BE2C (cell line): ENCODE results near the gene SGF29.

Source experiments
- DNase-seq: peaks from one replicate; pipeline ENCODE4 v3.0.0-alpha.2; 2020
- H3K27me3 ChIP-seq: fragments of 250-450 bp; sonication (Bioruptor Pico); 2 replicates; pipeline ENCODE4 v1.5.1; 2020; ENCODE audit warnings: mild to moderate bottlenecking
- H3K36me3 ChIP-seq: fragments of 250-450 bp; sonication (Bioruptor Pico); 2 replicates; pipeline ENCODE4 v1.5.1; 2020; ENCODE audit warnings: mild to moderate bottlenecking
- H3K4me1 ChIP-seq: fragments of 250-450 bp; sonication (Bioruptor Pico); 2 replicates; pipeline ENCODE4 v1.5.1; 2020
- H3K4me3 ChIP-seq: 2 replicates; pipeline ENCODE4 v1.5.1; 2011; ENCODE audit warnings: low read depth, low read length
- H3K9me3 ChIP-seq: fragments of 250-450 bp; sonication (Bioruptor Pico); 2 replicates; pipeline ENCODE4 v1.5.1; 2020
- TF ChIP-seq, protein P1 (sequence below): IDR thresholded peaks from 2 replicates; pipeline ENCODE4 v1.5.1; 2012; ENCODE audit warnings: mild to moderate bottlenecking, low read depth, low read length

SGF29 gene

DNA sequence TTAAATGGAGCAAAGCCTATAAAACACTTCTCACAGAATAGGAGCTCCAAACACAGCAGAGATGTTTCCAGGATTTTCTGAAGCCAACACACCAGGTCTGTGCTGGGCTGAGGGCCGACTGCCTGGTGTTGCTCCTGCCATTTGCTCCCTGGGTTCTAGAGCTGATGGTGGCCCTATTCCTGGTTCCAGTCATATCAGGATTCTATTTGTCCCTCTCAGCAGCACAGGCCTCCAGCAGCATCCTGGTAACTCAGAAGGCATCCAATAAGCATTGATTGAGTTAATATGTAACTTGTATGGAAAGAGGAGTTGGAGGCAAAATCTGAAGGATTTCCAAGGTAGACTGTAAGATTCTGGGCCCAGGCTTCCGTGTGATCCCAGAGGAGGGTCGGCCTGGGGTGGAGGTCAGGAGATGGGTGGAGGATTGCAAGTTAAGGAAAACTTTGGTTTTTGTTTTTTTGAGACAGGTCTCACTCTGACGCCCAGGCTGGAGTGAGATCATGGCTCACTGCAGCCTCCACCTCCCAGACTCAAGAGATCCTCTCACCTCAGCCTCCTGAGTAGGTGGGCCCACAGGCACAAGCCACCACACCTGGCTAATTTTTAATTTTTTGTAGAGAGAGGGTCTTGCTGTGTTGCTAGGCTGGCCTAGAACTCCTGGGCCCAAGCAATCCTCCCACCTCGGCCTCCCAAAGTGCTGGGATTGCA, 20.6 kb upstream of the SGF29 start:
- Histone ChIP-seq H3K4me3 (no peak overlapping the region), H3K36me3 (no peaks in the 10 kb centered on the region), H3K27me3 (no peaks in the 10 kb centered on the region), H3K4me1 (no peaks in the 10 kb centered on the region), H3K9me3 (no peaks in the 10 kb centered on the region)
- DNase-seq: no peak
- TF ChIP-seq, protein P1, sequence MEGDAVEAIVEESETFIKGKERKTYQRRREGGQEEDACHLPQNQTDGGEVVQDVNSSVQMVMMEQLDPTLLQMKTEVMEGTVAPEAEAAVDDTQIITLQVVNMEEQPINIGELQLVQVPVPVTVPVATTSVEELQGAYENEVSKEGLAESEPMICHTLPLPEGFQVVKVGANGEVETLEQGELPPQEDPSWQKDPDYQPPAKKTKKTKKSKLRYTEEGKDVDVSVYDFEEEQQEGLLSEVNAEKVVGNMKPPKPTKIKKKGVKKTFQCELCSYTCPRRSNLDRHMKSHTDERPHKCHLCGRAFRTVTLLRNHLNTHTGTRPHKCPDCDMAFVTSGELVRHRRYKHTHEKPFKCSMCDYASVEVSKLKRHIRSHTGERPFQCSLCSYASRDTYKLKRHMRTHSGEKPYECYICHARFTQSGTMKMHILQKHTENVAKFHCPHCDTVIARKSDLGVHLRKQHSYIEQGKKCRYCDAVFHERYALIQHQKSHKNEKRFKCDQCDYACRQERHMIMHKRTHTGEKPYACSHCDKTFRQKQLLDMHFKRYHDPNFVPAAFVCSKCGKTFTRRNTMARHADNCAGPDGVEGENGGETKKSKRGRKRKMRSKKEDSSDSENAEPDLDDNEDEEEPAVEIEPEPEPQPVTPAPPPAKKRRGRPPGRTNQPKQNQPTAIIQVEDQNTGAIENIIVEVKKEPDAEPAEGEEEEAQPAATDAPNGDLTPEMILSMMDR: no peak

DNA sequence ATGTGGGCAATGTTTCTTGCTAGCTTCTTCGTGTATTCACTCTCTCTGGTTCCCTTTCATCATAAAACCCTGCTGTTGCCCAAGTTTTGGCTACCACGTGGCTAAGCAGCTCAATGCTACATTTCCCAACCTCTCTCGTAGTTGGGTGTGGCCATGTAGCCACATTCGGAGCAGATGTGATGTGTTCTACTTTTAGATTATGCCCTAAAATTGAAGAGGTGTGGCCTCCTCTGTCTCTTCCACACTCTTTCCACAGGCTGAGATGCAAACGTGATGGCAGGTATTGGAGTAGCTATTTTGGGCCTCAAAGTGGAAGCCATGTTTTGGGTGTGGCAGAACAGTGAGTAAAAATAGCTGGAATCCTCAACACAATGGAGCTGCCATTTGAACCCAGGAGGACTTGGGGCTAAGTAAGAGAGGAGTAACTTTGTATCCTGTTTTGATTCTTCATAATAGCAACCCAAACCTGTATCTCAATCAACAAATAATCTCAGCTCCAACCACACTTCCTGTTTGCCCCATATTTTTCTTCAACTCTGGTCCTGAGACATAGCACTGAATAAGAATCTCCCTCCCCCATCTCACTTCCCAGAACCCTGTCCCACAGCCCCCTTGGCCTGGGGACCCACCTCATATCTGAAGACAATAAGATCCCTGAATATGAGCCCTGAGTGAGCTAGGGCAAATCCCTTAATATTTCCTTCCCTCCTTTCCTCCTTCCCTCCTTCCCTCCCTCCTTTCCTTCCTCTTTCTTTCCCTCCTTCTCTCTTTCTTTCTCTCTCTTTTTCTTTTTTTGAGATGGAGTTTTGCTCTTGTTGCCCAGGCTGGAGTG, 19.0 kb upstream of the SGF29 start:
- H3K36me3 ChIP-seq: no peaks in the 10 kb centered on the region
- H3K4me3 ChIP-seq: no peak overlapping the region
- H3K9me3 ChIP-seq: no peaks in the 10 kb centered on the region
- no peaks in the 10 kb centered on the region for H3K4me1 ChIP-seq
- no peaks in the 10 kb centered on the region for H3K27me3 ChIP-seq
- TF ChIP-seq, protein P1: no peak
- DNase-seq: no peak

DNA sequence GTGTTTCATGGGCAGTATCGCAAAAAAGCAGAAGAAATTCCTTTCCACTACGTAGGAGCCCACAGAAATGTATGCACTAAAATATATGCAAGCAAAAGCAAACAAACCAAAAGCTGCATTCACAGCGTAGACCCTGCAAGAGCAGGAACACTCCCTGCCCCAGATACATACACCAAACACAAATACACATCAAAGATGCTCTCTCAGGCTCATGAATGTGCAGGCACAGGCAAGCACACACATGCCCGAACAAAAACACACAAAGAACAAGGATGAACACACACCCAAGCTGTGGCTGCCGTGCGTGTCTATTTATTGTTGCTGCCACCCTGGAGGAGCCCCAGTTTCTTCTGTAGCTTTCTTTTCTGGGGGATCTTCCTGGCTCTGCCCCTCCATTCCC, 16.6 kb upstream of the SGF29 start:
- H3K9me3 ChIP-seq: no peaks in the 10 kb centered on the region
- no peak overlapping the region for H3K4me3 ChIP-seq
- no peak for DNase-seq
- H3K4me1 ChIP-seq: no peaks in the 10 kb centered on the region
- TF ChIP-seq, protein P1: no peak
- H3K27me3 ChIP-seq: no peaks in the 10 kb centered on the region
- H3K36me3 ChIP-seq: no peaks in the 10 kb centered on the region

DNA sequence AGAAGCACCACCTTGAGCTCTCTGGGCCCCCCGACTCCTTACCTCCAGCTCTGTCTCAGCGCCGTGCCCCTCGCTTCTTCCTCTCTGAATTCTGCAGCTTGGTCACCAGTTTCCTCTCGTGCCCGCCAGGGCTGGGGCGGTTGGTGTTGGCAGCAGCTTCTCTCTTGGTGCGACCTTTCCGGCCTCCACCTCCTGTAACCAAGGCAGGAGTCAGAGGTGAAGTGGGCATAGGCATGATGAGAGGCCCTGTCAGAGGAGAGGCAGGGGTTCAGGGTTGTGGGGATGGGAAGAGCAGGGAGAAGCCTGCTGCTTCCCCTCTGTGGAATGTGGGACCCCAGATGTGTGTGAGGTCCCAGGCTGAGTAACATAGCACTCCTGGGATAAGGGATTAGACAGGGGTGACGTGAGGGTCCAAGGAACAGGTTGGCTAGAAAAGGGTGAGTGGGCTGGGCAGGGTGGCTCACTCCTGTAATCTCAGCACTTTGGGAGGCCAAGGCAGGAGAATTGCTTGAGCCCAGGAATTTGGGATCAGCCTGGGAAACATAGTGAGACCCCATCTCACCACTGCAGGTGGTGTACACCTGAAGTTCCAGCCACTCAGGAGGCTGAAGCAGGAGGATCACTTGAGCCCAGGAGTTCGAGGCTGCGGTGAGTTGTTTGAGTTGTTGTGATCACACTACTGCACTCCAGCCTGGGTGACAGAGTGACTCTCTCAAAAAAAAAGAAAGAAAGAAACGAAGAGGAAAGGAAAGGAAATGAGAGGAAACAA, 15.6 kb upstream of the SGF29 start:
- Histone ChIP-seq H3K9me3 (no peaks in the 10 kb centered on the region), H3K4me1 (no peaks in the 10 kb centered on the region), H3K27me3 (no peaks in the 10 kb centered on the region), H3K4me3 (no peak overlapping the region), H3K36me3 (no peaks in the 10 kb centered on the region)
- TF ChIP-seq, protein P1: no peak
- DNase-seq: no peak

DNA sequence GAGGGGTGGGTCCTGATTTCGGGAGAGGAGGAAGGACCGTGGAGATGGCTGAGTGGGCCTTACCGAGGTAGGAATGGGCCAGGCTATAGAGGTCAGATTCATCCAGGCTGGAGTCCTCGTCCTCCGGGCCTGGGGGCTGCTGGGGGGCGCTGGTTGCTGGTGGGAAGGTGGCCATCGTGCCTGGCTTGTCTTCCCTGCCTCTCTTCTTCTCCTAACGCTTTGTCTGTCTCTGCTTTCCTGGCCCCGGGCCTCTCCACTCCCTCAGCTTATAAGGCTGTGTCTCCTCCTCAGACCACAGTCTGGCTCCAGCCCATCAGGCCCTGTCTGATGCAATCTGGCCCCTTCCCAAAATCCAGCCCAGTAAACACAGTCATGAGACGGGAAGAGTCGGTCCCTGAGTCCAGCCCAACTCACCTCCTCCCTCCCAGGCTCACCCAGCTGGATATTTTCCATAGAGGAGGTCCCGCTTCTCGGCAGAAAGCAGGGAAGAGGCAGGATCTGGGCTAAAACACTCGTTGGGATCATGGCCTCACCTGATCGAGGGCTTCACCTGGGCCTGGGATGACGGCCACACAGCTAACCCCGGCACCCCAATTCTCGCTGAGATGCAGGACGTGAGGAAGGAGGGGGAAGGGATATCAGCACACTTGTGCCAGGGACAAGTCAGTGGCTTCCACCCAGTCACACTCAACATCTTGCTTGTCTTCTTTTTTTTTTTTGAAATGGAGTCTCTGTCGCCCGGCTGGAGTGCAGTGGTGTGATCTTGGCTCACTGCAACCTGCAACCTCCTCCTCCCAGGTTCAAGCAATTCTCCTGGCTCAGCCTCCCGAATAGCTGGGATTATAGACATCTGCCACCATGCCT, 14.8 kb upstream of the SGF29 start, which contains the start of gene NUPR1:
Gene NUPR1 (minus strand): TSS at position 242 of the 864 bp plus-strand sequence. CDS start 67 bp downstream, at position 175.
- no peak for DNase-seq
- no peak within 1 kb of the TSS for H3K4me3 ChIP-seq
- no peaks in the 10 kb centered on the region for H3K9me3 ChIP-seq
- no peaks in the 10 kb centered on the region for H3K4me1 ChIP-seq
- TF ChIP-seq, protein P1: no peak
- H3K36me3 ChIP-seq: no peaks in the 10 kb centered on the region
- no peaks in the 10 kb centered on the region for H3K27me3 ChIP-seq
